ENCODE data around the gene SPACA5. TPM values are rescaled to one million over a fixed set of nuclear protein-coding genes. Genes with fewer than 3 reads are reported as not detected.
"Not testable (repeated sequence)": the region's sequence is repeated elsewhere in the genome, so short reads cannot be mapped to it uniquely, and the experiment has no call there.

The SPACA5 gene
- polyA plus RNA-seq, 3 donors from 2014 or later = not detected

- Mint-ChIP-seq H3K4me3 (no peak overlapping the region), H3K27ac (no peak overlapping the region), H3K36me3 (no peaks in the 10 kb centered on the region), H3K9me3 (no peaks in the 10 kb centered on the region), H3K4me1 (peaks cover 2 to 5% of the 10 kb centered on the region in 2 donors), H3K27me3 (ENCODE audit: low read depth in 3 of 3) (peaks cover 0 to 2% (median 2%) of the 10 kb centered on the region in 3 donors)
- DNase-seq = no peak
These were observed 23.4 kb downstream of the SPACA5 start for GRCh38 chrX:48030237-48030636.

- H3K27ac Mint-ChIP-seq; DNase-seq; H3K4me1 Mint-ChIP-seq; H3K27me3 Mint-ChIP-seq (ENCODE audit: low read depth in 3 of 3); H3K4me3 Mint-ChIP-seq; H3K36me3 Mint-ChIP-seq; H3K9me3 Mint-ChIP-seq: not testable (repeated sequence)
These were observed 23.9 kb downstream of the SPACA5 start for GRCh38 chrX:48030641-48031173.

GRCh38 chrX:48035891-48036290 is 29.1 kb downstream of the SPACA5 start:
- Mint-ChIP-seq H3K27me3 (ENCODE audit: low read depth in 3 of 3) (peaks cover 0 to 2% (median 0%) of the 10 kb centered on the region in 3 donors), H3K4me1 (no peaks in the 10 kb centered on the region), H3K4me3 (no peak overlapping the region), H3K9me3 (no peaks in the 10 kb centered on the region), H3K36me3 (no peaks in the 10 kb centered on the region), H3K27ac (no peak overlapping the region)
- DNase-seq = no peak

GRCh38 chrX:48043056-48043455 is 36.3 kb downstream of the SPACA5 start:
- DNase-seq = no peak
- Mint-ChIP-seq H3K27ac (no peak overlapping the region), H3K36me3 (peaks cover 0 to 6% (median 0%) of the 10 kb centered on the region in 3 donors), H3K4me3 (no peak overlapping the region), H3K9me3 (no peaks in the 10 kb centered on the region), H3K27me3 (ENCODE audit: low read depth in 3 of 3) (peaks cover 1 to 2% (median 2%) of the 10 kb centered on the region in 3 donors), H3K4me1 (no peaks in the 10 kb centered on the region)

- H3K4me1 Mint-ChIP-seq = no peaks in the 10 kb centered on the region
- no peak overlapping the region for H3K4me3 Mint-ChIP-seq
These were observed 38.9 kb downstream of the SPACA5 start for GRCh38 chrX:48045410-48046311.

GRCh38 chrX:48046846-48047245 is 40.1 kb downstream of the SPACA5 start:
- Mint-ChIP-seq H3K4me3 (no peak overlapping the region), H3K27me3 (ENCODE audit: low read depth in 3 of 3) (peaks cover 0 to 5% (median 1%) of the 10 kb centered on the region in 3 donors)

More at GRCh38 chrX:48045410-48046311, 38.9 kb downstream of the SPACA5 start:
- H3K27me3 Mint-ChIP-seq (ENCODE audit: low read depth in 3 of 3) = peaks cover 1 to 2% (median 2%) of the 10 kb centered on the region in 3 donors
- H3K9me3 Mint-ChIP-seq = no peaks in the 10 kb centered on the region
- H3K36me3 Mint-ChIP-seq = peaks cover 0 to 6% (median 0%) of the 10 kb centered on the region in 3 donors
- no peak overlapping the region for H3K27ac Mint-ChIP-seq
- no peak for DNase-seq

GRCh38 chrX:48058621-48059295 is 52.0 kb downstream of the SPACA5 start:
- peaks cover 10 to 20% (median 12%) of the 10 kb centered on the region in 6 donors for H3K9me3 Mint-ChIP-seq
- H3K27me3 Mint-ChIP-seq (ENCODE audit: low read depth in 3 of 3) = peaks cover 0 to 3% (median 0%) of the 10 kb centered on the region in 3 donors
- peaks cover 5 to 10% of the 10 kb centered on the region in 2 donors for H3K4me1 Mint-ChIP-seq

More at GRCh38 chrX:48046846-48047245, 40.1 kb downstream of the SPACA5 start:
- DNase-seq = no peak
- Mint-ChIP-seq H3K27ac (no peak overlapping the region), H3K36me3 (peaks cover 0 to 6% (median 0%) of the 10 kb centered on the region in 3 donors), H3K4me1 (no peaks in the 10 kb centered on the region), H3K9me3 (no peaks in the 10 kb centered on the region)

GRCh38 chrX:48059296-48059639 is 52.5 kb downstream of the SPACA5 start:
- Mint-ChIP-seq H3K4me1 (peaks cover 5 to 10% of the 10 kb centered on the region in 2 donors), H3K4me3 (no peak overlapping the region), H3K9me3 (peaks cover 10 to 20% (median 12%) of the 10 kb centered on the region in 6 donors), H3K27me3 (ENCODE audit: low read depth in 3 of 3) (peaks cover 0 to 3% (median 0%) of the 10 kb centered on the region in 3 donors), H3K36me3 (peaks cover 34 to 44% (median 41%) of the 10 kb centered on the region in 3 donors), H3K27ac (no peak overlapping the region)
- no peak for DNase-seq

More at GRCh38 chrX:48058621-48059295, 52.0 kb downstream of the SPACA5 start:
- DNase-seq = no peak
- H3K36me3 Mint-ChIP-seq = peaks cover 34 to 44% (median 41%) of the 10 kb centered on the region in 3 donors
- no peak overlapping the region for H3K27ac Mint-ChIP-seq
- no peak overlapping the region for H3K4me3 Mint-ChIP-seq

Other genes starting within 250 kb of the SPACA5 start
- gene ZNF81, start 170.1 kb upstream of the SPACA5 start, polyA plus RNA-seq = 1 to 10 TPM; 7.0 to 8.6 (median 7.6) TPM
- gene ZNF182, start 3.0 kb upstream of the SPACA5 start, polyA plus RNA-seq = 1 to 10 TPM in 2 of 3 donors, not detected in 1; 1.9 to 5.3 TPM
- 1 to 10 TPM; 1.1 to 2.2 (median 2.0) TPM for gene ZNF630, start 64.7 kb downstream of the SPACA5 start, polyA plus RNA-seq
- not detected for gene SPACA5B, start 123.6 kb downstream of the SPACA5 start, polyA plus RNA-seq
- gene SSX5, start 189.8 kb downstream of the SPACA5 start, polyA plus RNA-seq = not detected
- gene SSX1, start 248.4 kb downstream of the SPACA5 start, polyA plus RNA-seq = not detected